AML-193 (cell line): ENCODE measurements around the gene CCDC91.
"Not testable (repeated sequence)": the region's sequence is repeated elsewhere in the genome, so short reads cannot be mapped to it uniquely, and the experiment has no call there.

ENCODE experiments used
- DNase-seq, 2 experiments: peaks; one replicate each; lab custom pipeline; 2025; lab: John Stamatoyannopoulos, UW

The CCDC91 gene

GRCh38 chr12:28290262-28290661 is 100.0 kb downstream of the CCDC91 start:
- no peak for DNase-seq

- no peak for DNase-seq
Observed at GRCh38 chr12:28292699-28293098, 102.4 kb downstream of the CCDC91 start.

- peak; percentile 22 to 34 for DNase-seq
Observed at GRCh38 chr12:28294300-28294699, 104.0 kb downstream of the CCDC91 start.

GRCh38 chr12:28296287-28296686 is 106.0 kb downstream of the CCDC91 start:
- DNase-seq, result no peak

- DNase-seq, result no peak
Observed at GRCh38 chr12:28303192-28303591, 112.9 kb downstream of the CCDC91 start.

GRCh38 chr12:28306535-28306934 is 116.3 kb downstream of the CCDC91 start:
- no peak for DNase-seq

GRCh38 chr12:28308891-28309290 is 118.6 kb downstream of the CCDC91 start:
- no peak for DNase-seq

- DNase-seq, result no peak
Observed at GRCh38 chr12:28313631-28314030, 123.4 kb downstream of the CCDC91 start.

- DNase-seq, result no peak
Observed at GRCh38 chr12:28316049-28316448, 125.8 kb downstream of the CCDC91 start.

GRCh38 chr12:28318273-28318672 is 128.0 kb downstream of the CCDC91 start:
- DNase-seq, result peak; percentile 25 to 43

GRCh38 chr12:28320353-28320752 is 130.1 kb downstream of the CCDC91 start:
- DNase-seq, result no peak

GRCh38 chr12:28327722-28328121 is 137.5 kb downstream of the CCDC91 start:
- no peak for DNase-seq

GRCh38 chr12:28328967-28329366 is 138.7 kb downstream of the CCDC91 start:
- DNase-seq, result no peak

- DNase-seq, result not testable (repeated sequence)
Observed at GRCh38 chr12:28329727-28330126, 139.5 kb downstream of the CCDC91 start.

- not testable (repeated sequence) for DNase-seq
Observed at GRCh38 chr12:28330232-28330631, 140.0 kb downstream of the CCDC91 start.

GRCh38 chr12:28331130-28331529 is 140.9 kb downstream of the CCDC91 start:
- no peak for DNase-seq

GRCh38 chr12:28340261-28341045 is 150.2 kb downstream of the CCDC91 start:
- DNase-seq, result no peak

GRCh38 chr12:28343713-28344112 is 153.5 kb downstream of the CCDC91 start:
- DNase-seq, result no peak

GRCh38 chr12:28346567-28346966 is 156.3 kb downstream of the CCDC91 start:
- DNase-seq, result no peak

GRCh38 chr12:28349196-28349595 is 158.9 kb downstream of the CCDC91 start:
- DNase-seq, result no peak

GRCh38 chr12:28350502-28350901 is 160.2 kb downstream of the CCDC91 start:
- no peak for DNase-seq

GRCh38 chr12:28351414-28351813 is 161.2 kb downstream of the CCDC91 start:
- no peak for DNase-seq

GRCh38 chr12:28355161-28355560 is 164.9 kb downstream of the CCDC91 start:
- no peak for DNase-seq

- no peak for DNase-seq
Observed at GRCh38 chr12:28360253-28360652, 170.0 kb downstream of the CCDC91 start.
